Measurements from ENCODE around the gene TWNK. TPM values are rescaled to one million over a fixed set of nuclear protein-coding genes. Genes with fewer than 3 reads are reported as not detected.

TWNK gene
- total RNA-seq, 1 experiment from 2014 or later, result 13.8 TPM

DNA sequence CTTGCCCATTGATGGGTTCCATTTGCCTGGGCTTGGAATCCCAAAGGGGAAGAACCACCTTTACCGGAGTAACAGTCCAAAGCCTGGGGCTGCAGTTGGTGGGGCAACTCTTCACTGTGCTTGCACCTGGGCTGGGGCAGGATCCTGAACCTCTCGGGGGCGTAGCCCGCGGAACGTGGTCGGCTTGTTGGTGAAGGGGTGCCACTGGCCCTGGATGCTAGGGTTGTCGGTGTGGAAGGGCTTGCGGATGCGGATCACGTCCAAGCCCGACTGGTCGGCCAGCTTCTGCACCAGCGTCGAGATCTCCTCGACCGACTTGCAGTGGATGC lies 756 bp upstream of the TWNK start:
- H3K4me1 Mint-ChIP-seq (ENCODE audit: low read depth, unreplicated experiment), result no peaks in the 10 kb centered on the region
- H3K27ac Mint-ChIP-seq (ENCODE audit: unreplicated experiment), result no peak overlapping the region
- H3K9me3 Mint-ChIP-seq (ENCODE audit: low read depth, unreplicated experiment), result no peaks in the 10 kb centered on the region
- intact Hi-C loops (cut with micrococcal nuclease; ENCODE audit: unreplicated experiment), result no loop called here
- CTCF ChIA-PET, result no interaction called here
- BruUV-seq (replicated peaks), result TSS peak; percentile 90
- peaks cover 33% of the 10 kb centered on the region for H3K36me3 Mint-ChIP-seq (ENCODE audit: insufficient read depth, unreplicated experiment)
- peak overlapping the region; percentile 98 for H3K4me3 Mint-ChIP-seq (ENCODE audit: low read depth, unreplicated experiment)
- TF ChIP-seq, protein P1, sequence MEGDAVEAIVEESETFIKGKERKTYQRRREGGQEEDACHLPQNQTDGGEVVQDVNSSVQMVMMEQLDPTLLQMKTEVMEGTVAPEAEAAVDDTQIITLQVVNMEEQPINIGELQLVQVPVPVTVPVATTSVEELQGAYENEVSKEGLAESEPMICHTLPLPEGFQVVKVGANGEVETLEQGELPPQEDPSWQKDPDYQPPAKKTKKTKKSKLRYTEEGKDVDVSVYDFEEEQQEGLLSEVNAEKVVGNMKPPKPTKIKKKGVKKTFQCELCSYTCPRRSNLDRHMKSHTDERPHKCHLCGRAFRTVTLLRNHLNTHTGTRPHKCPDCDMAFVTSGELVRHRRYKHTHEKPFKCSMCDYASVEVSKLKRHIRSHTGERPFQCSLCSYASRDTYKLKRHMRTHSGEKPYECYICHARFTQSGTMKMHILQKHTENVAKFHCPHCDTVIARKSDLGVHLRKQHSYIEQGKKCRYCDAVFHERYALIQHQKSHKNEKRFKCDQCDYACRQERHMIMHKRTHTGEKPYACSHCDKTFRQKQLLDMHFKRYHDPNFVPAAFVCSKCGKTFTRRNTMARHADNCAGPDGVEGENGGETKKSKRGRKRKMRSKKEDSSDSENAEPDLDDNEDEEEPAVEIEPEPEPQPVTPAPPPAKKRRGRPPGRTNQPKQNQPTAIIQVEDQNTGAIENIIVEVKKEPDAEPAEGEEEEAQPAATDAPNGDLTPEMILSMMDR (IDR thresholded peaks at IDR 0.05; ENCODE audit: unreplicated experiment), result no peak
- no peaks in the 10 kb centered on the region for H3K27me3 Mint-ChIP-seq (ENCODE audit: unreplicated experiment)
- DNase-seq, result no peak

GRCh38 chr10:100987685-100988049 lies 324 bp downstream of the TWNK start:
- peaks cover 35% of the 10 kb centered on the region for H3K36me3 Mint-ChIP-seq (ENCODE audit: insufficient read depth, unreplicated experiment)
- TF ChIP-seq, protein P1 (IDR thresholded peaks at IDR 0.05; ENCODE audit: unreplicated experiment), result no peak
- H3K9me3 Mint-ChIP-seq (ENCODE audit: low read depth, unreplicated experiment), result no peaks in the 10 kb centered on the region
- no TSS peak for BruUV-seq (replicated peaks)
- no peaks in the 10 kb centered on the region for H3K4me1 Mint-ChIP-seq (ENCODE audit: low read depth, unreplicated experiment)
- DNase-seq, result no peak
- no peaks in the 10 kb centered on the region for H3K27me3 Mint-ChIP-seq (ENCODE audit: unreplicated experiment)
- peak overlapping the region; percentile 94 for H3K27ac Mint-ChIP-seq (ENCODE audit: unreplicated experiment)
- H3K4me3 Mint-ChIP-seq (ENCODE audit: low read depth, unreplicated experiment), result peak overlapping the region; percentile 98
- intact Hi-C loops (cut with micrococcal nuclease; ENCODE audit: unreplicated experiment), result no loop called here
- CTCF ChIA-PET, result interaction anchor here (0.8 to 0.9 kb wide), 2 partner anchors 18 to 27 kb away, joined by 3 read pairs; partner anchors contain the start of gene SEMA4G

- H3K9me3 Mint-ChIP-seq (ENCODE audit: low read depth, unreplicated experiment), result no peaks in the 10 kb centered on the region
- TF ChIP-seq, protein P1 (IDR thresholded peaks at IDR 0.05; ENCODE audit: unreplicated experiment), result no peak
- CTCF ChIA-PET, result interaction anchor here (0.5 kb wide), 1 partner anchor 14 kb away, joined by 3 read pairs; no protein-coding TSS in a partner anchor
- H3K4me1 Mint-ChIP-seq (ENCODE audit: low read depth, unreplicated experiment), result no peaks in the 10 kb centered on the region
- intact Hi-C loops (cut with micrococcal nuclease; ENCODE audit: unreplicated experiment), result no loop called here
- peak overlapping the region; percentile 98 for H3K4me3 Mint-ChIP-seq (ENCODE audit: low read depth, unreplicated experiment)
- peak overlapping the region; percentile 94 for H3K27ac Mint-ChIP-seq (ENCODE audit: unreplicated experiment)
- no peak for DNase-seq
- no peaks in the 10 kb centered on the region for H3K27me3 Mint-ChIP-seq (ENCODE audit: unreplicated experiment)
- BruUV-seq (replicated peaks), result TSS peak; percentile 71
- H3K36me3 Mint-ChIP-seq (ENCODE audit: insufficient read depth, unreplicated experiment), result peaks cover 35% of the 10 kb centered on the region
Measured at GRCh38 chr10:100988166-100988565, 823 bp downstream of the TWNK start.

GRCh38 chr10:100989088-100989487 lies 1.7 kb downstream of the TWNK start:
- Mint-ChIP-seq H3K4me1 (ENCODE audit: low read depth, unreplicated experiment) (no peaks in the 10 kb centered on the region), H3K36me3 (ENCODE audit: insufficient read depth, unreplicated experiment) (peaks cover 33% of the 10 kb centered on the region), H3K27me3 (ENCODE audit: unreplicated experiment) (no peaks in the 10 kb centered on the region), H3K9me3 (ENCODE audit: low read depth, unreplicated experiment) (no peaks in the 10 kb centered on the region), H3K4me3 (ENCODE audit: low read depth, unreplicated experiment) (no peak overlapping the region), H3K27ac (ENCODE audit: unreplicated experiment) (no peak overlapping the region)
- CTCF ChIA-PET, result no interaction called here
- TF ChIP-seq, protein P1 (IDR thresholded peaks at IDR 0.05; ENCODE audit: unreplicated experiment), result no peak
- BruUV-seq (replicated peaks), result no TSS peak
- intact Hi-C loops (cut with micrococcal nuclease; ENCODE audit: unreplicated experiment), result no loop called here
- no peak for DNase-seq
